Measurements from ENCODE around the gene LTA.

- TF ChIP-seq CTCF (IDR thresholded peaks at IDR 0.05) (no peak), EZH2 (IDR thresholded peaks at IDR 0.05; ENCODE audit: borderline replicate concordance, insufficient read depth, low read depth, low read length, poor library complexity, severe bottlenecking) (no peak)
Observed at GRCh38 chr6:31580438-31580740, 8.3 kb downstream of the LTA start.

Measured in B cell (primary cell).